GM18508 (cell line): ENCODE data around the gene CDK19.
A peak's percentile ranks its signal among the peaks of the same experiment; 100 is the strongest.

Experiments used
- ATAC-seq: cut with Tn5 transposase; IDR thresholded peaks from one replicate; pipeline ENCODE4 v1.9.1; 2021; ENCODE audit warnings: moderate number of reproducible peaks; ENCODE audit not compliant: insufficient read depth, unreplicated experiment

The CDK19 gene

GRCh38 chr6:110710115-110710514 is 105.2 kb downstream of the CDK19 start:
- no peak for ATAC-seq

DNA sequence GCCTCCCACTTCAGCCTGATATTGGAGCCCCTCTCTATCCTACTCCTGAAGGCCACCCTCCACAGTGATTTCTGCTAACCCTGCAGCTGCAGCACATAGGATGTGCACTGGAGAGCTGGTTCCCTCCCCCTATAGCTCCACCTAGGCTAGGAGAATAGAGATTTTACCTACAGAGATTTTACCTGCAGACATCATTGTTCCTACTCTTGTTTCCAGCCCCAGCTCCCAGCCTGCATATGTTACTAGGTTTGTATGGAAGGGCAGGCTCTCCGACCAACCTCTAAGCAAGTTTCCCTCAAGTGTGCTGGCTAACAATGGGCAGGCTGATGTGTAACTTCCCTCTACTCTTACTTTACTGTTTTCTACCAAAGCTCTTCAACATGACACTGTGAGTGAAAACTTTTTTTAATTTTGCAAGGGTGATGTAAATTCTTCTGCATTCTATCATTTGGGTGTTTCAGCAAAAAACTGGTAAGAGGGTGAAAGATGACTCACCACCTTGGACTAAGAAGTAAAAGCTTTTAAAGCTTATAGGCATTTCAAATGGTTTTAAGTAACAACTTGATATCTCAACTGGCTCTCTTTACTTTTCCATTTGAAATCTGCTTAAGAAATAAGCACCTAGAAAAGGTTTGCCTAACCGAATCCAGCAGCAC is 106.8 kb downstream of the CDK19 start:
- no peak for ATAC-seq

GRCh38 chr6:110705543-110705942 is 109.7 kb downstream of the CDK19 start:
- no peak for ATAC-seq

GRCh38 chr6:110703906-110704594 is 111.2 kb downstream of the CDK19 start:
- ATAC-seq, result no peak

GRCh38 chr6:110703010-110703905 is 112.0 kb downstream of the CDK19 start:
- no peak for ATAC-seq

DNA sequence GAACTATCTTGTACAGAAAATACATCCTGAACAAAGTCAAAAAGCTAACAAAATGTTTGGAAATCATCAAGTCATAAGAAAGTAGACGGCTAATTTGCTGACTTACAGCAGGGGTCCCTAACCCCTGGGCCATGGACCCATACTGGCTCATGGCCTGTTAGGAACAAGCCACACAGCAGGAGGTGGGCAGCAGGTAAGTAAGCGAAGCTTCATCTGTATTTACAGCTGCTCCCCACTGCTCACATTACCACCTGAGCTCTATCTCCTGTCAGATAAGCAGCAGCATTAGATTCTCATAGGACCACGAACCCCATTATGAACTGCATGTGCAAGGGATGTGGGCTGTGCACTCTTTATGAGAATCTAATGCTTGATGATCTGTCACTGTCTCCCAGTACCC is 115.5 kb downstream of the CDK19 start:
- ATAC-seq, result no peak

GRCh38 chr6:110693994-110694393 is 121.3 kb downstream of the CDK19 start:
- no peak for ATAC-seq

GRCh38 chr6:110693296-110693695 is 122.0 kb downstream of the CDK19 start:
- no peak for ATAC-seq

DNA sequence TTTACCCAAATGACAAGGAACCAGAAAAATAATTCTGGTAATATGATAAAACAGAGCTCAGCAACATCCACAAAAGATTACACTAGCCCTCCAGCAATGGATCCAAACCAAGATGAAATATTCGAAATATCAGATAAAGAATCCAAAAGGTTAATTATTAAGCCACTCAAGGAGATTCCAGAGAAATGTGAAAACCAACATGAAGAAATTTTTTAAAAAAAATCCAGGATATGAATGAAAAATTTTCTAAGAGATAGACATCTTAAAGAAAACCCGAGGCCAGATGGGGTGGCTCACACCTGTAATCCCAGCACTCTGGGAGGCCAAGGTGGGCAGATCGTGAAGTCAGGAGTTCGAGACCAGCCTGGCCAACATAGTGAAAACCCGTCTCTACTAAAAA is 124.4 kb downstream of the CDK19 start:
- no peak for ATAC-seq

GRCh38 chr6:110690106-110690654 is 125.1 kb downstream of the CDK19 start:
- no peak for ATAC-seq

GRCh38 chr6:110689275-110689935 is 125.9 kb downstream of the CDK19 start:
- no peak for ATAC-seq

DNA sequence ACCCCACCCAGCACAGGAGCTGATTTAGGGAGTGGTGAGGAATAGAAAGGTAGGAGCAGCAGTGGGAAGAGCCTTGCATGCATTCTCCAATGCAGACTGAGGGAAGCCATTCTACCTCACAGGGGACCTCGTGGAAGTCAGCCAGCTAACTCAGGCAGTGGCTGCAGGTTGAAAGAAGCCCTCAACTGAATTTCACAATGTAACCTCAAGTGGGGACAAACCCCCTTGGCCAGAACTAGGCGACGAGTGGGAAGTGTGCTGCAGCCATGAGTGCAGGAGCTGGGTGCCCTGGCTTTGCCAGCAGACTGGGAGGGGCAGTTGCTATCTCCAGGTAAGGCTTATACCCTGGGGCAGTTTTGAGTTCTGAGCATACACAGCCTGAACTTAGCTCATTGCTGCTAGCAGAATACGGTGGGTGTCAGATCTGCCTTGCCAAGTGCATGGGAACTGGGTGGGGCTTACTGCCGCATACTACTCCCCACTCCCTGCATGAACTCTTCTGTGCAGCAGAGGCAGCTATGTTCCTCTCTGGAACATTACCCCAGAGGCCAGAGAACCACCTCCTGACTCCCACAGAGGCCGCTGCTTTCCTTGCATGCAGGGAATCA is 126.5 kb downstream of the CDK19 start:
- no peak for ATAC-seq

- no peak for ATAC-seq
Observed at GRCh38 chr6:110687326-110687725, 127.9 kb downstream of the CDK19 start.

- ATAC-seq, result no peak
Observed at GRCh38 chr6:110683241-110683640, 132.0 kb downstream of the CDK19 start.

GRCh38 chr6:110682460-110682853 is 132.8 kb downstream of the CDK19 start:
- peak; percentile 92 for ATAC-seq

DNA sequence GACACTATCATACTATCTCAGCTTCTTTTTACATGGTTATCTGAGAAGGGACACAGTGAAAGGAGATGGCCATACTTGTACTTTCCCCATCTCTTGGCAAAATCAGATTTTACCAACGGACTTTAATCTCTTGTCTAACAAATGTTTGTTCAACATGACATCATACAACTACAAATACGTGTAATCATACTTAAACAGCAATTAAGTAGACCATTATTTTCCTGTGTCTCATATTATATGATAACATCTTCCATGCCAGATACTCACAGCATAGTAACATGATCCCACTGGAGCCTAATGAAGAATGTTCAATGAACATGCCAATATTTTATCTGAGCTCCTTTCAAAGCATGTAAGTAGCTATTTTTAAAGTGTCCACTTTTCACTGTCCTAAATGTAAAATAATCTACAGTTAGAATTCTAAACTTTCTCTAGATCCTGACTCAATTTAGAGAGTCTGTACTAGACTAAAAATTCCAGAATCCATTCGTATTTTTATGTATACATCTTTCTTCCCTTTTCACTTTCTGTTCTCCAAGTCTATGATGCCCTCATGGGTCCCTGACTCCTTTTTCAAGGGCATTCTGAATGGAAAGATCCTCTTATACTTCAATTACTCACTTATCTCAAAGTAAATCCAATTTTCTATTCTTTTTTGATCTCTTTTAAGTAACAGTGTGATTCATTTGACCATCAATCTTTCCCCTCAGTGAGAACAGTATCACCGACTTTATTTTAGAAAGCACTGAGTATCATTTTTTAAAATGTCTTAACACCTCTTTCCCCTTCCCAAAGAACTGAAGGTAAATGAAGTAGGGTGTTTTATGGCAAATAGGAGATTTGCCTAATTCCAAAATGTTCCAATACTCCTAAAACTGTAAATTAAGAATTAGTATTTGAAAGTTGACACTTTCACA is 133.5 kb downstream of the CDK19 start:
- ATAC-seq, result no peak

DNA sequence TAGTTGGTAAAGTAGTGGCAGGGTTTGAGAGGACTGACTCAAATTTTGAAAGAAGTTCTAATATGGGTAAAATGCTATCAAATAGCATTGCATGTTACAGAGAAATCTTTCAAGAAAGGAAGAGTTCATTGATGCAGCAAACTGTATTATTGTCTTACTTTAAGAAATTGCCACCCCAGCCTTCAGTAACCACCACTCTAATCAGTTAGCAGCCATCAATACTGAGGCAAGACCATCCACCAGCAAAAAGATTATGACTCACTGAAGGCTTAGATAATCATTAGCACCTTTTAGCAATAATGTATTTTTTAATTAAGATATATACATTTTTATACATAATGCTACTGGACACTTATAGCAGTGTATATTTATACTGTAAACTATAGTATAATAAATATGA is 138.9 kb downstream of the CDK19 start:
- ATAC-seq, result no peak

DNA sequence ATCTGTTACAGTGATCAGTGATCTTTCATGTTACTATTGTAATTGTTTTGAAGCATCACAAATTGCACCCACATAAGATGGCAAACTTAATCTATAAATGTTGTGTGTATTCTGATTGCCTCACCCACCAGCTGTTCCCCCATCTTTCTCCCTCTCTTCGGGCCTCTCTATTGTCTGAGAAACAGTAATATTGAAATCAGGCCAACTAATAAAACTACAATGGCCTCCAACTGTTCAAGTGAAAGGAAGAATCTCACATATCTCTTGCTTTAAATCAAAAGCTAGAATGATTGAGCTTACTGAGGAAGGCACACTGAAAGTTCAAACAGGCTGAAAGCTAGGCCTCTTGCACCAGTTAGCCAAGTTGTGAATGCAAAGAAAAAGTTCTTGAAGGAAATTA is 141.2 kb downstream of the CDK19 start:
- ATAC-seq, result no peak

DNA sequence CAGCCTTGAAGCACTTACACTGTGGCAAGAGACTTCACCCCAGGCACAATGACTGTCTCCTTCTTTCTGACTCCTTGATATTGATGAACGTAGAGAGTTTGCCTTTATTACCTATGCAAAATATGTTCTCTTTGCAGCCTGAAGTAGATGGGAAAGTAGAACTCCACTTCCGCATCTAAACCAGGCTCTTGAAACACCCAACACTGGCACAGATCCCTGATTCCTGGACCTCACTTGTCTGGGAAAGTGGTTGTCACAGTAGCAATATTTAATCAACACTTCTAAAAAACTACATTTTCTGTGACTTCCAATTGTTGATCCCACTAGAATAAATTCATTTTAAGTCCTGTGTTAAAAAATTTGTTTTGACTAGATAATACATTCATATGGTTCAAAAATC is 143.1 kb downstream of the CDK19 start:
- ATAC-seq, result no peak
